Esophagus squamous epithelium (tissue), 4 donors: Measurements from ENCODE around the gene PDGFD.

Experiments used
- POLR2A ChIP-seq, 4 donors: fragments of 450-650 bp; IDR thresholded peaks; one replicate each; pipeline ENCODE4 v1.6.1; 2017; ENCODE audit warnings: antibody characterized with exemption in 4 of 4, mild to moderate bottlenecking in 4 of 4, moderate library complexity in 3 of 4
- TF ChIP-seq, protein P1 (sequence below), 6 experiments: fragments of 450-650 bp in 4 of 6; fragments of 200-600 bp in 2 of 6; sonication (generic) in 2 of 6; IDR thresholded peaks; one replicate each; pipeline ENCODE4 v1.5.1; 2016 to 2019; ENCODE audit warnings: antibody characterized with exemption in 6 of 6, mild to moderate bottlenecking in 4 of 6, moderate library complexity in 4 of 6

DNA sequence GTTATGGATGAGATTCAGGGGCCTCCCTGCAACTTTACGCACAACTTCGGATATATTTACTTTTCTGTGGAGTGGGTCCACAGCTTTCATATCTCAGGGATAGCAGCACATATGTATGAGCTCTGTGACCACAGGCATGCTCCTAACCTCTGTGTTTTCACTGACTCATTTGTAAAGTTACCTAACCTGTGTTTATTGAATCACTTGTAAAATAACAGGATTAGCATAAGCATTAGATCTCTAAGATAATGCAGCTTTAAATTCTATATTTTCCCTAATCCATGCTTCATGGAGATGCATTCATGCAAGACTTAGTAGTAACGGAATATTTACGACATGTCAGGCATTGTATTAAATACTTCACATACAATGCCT is 175.4 kb downstream of the PDGFD start:
- TF ChIP-seq, protein P1, sequence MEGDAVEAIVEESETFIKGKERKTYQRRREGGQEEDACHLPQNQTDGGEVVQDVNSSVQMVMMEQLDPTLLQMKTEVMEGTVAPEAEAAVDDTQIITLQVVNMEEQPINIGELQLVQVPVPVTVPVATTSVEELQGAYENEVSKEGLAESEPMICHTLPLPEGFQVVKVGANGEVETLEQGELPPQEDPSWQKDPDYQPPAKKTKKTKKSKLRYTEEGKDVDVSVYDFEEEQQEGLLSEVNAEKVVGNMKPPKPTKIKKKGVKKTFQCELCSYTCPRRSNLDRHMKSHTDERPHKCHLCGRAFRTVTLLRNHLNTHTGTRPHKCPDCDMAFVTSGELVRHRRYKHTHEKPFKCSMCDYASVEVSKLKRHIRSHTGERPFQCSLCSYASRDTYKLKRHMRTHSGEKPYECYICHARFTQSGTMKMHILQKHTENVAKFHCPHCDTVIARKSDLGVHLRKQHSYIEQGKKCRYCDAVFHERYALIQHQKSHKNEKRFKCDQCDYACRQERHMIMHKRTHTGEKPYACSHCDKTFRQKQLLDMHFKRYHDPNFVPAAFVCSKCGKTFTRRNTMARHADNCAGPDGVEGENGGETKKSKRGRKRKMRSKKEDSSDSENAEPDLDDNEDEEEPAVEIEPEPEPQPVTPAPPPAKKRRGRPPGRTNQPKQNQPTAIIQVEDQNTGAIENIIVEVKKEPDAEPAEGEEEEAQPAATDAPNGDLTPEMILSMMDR (IDR thresholded peaks at IDR 0.05) = no peak
- no peak for TF ChIP-seq POLR2A (IDR thresholded peaks at IDR 0.05)
